Trophoblast cell (in vitro differentiated cells and primary cell): ENCODE results near the gene PHC3.

Experiments
- DNase-seq, 2 donors: peaks; one replicate each; pipeline ENCODE4 v3.0.0-alpha.2; 2016
- H2AFZ ChIP-seq: 2 replicates; pipeline ENCODE4 v1.6.1; 2013; ENCODE audit warnings: low read length, moderate library complexity, mild to moderate bottlenecking; ENCODE audit not compliant: insufficient read depth, poor library complexity
- H2AK5ac ChIP-seq: 2 replicates; pipeline ENCODE4 v1.6.1; 2013; ENCODE audit warnings: mild to moderate bottlenecking, low read length
- H2BK120ac ChIP-seq: 2 replicates; pipeline ENCODE4 v1.6.1; 2013; ENCODE audit warnings: low read length, mild to moderate bottlenecking, moderate library complexity; ENCODE audit not compliant: insufficient read depth, poor library complexity
- H2BK12ac ChIP-seq: 2 replicates; pipeline ENCODE4 v1.6.1; 2013; ENCODE audit warnings: mild to moderate bottlenecking, low read length, moderate library complexity
- H2BK5ac ChIP-seq: 2 replicates; pipeline ENCODE4 v1.6.1; 2013; ENCODE audit warnings: low read length, low read depth, moderate library complexity, mild to moderate bottlenecking; ENCODE audit not compliant: poor library complexity
- H3K14ac ChIP-seq: 2 replicates; pipeline ENCODE4 v1.6.1; 2013; ENCODE audit warnings: mild to moderate bottlenecking, low read length
- H3K18ac ChIP-seq: 2 replicates; pipeline ENCODE4 v1.6.1; 2013; ENCODE audit warnings: mild to moderate bottlenecking, low read length
- H3K23ac ChIP-seq: 2 replicates; pipeline ENCODE4 v1.6.1; 2013; ENCODE audit warnings: low read length
- H3K27ac ChIP-seq: 2 replicates; pipeline ENCODE4 v1.5.1; 2013; ENCODE audit warnings: low read depth, mild to moderate bottlenecking, inconsistent platforms, low read length, moderate library complexity
- H3K27me3 ChIP-seq: 2 replicates; pipeline ENCODE4 v1.6.1; 2013; ENCODE audit warnings: inconsistent platforms, mild to moderate bottlenecking, low read length, moderate library complexity; ENCODE audit not compliant: insufficient read depth
- H3K36me3 ChIP-seq, 2 experiments: 1 replicate in 1 of 2; 2 replicates in 1 of 2; pipeline ENCODE4 v1.6.1; 2013; ENCODE audit warnings: low read length in 2 of 2, mild to moderate bottlenecking in 2 of 2, moderate library complexity in 1 of 2; ENCODE audit not compliant: insufficient read depth in 2 of 2, control insufficient read depth in 1 of 2
- H3K4ac ChIP-seq: 2 replicates; pipeline ENCODE4 v1.6.1; 2013; ENCODE audit warnings: low read depth, mild to moderate bottlenecking, low read length, moderate library complexity
- H3K4me1 ChIP-seq, 2 experiments: 1 replicate in 1 of 2; 2 replicates in 1 of 2; pipeline ENCODE4 v1.6.1; 2013; ENCODE audit warnings: low read length in 2 of 2, mild to moderate bottlenecking in 2 of 2, moderate library complexity in 1 of 2; ENCODE audit not compliant: insufficient read depth in 2 of 2, control insufficient read depth in 1 of 2
- H3K4me2 ChIP-seq: 2 replicates; pipeline ENCODE4 v1.6.1; 2013; ENCODE audit warnings: inconsistent platforms, mild to moderate bottlenecking, low read length, moderate library complexity
- H3K4me3 ChIP-seq: 2 replicates; pipeline ENCODE4 v1.5.1; 2013; ENCODE audit warnings: mild to moderate bottlenecking, low read depth, low read length, inconsistent platforms
- H3K79me1 ChIP-seq: one replicate; pipeline ENCODE4 v1.6.1; 2013; ENCODE audit warnings: low read length
- H3K79me2 ChIP-seq: 2 replicates; pipeline ENCODE4 v1.6.1; 2013; ENCODE audit warnings: low read length, mild to moderate bottlenecking; ENCODE audit not compliant: control insufficient read depth, insufficient read depth, poor library complexity
- H3K9ac ChIP-seq: 2 replicates; pipeline ENCODE4 v1.6.1; 2013; ENCODE audit warnings: mild to moderate bottlenecking, low read length
- H3K9me3 ChIP-seq: 2 replicates; pipeline ENCODE4 v1.6.1; 2013; ENCODE audit warnings: low read depth, mild to moderate bottlenecking, control low read depth, inconsistent platforms, low read length; ENCODE audit not compliant: insufficient read depth
- H4K12ac ChIP-seq: 2 replicates; pipeline ENCODE4 v1.6.1; 2013; ENCODE audit warnings: low read depth, mild to moderate bottlenecking, low read length, moderate library complexity
- H4K8ac ChIP-seq: 2 replicates; pipeline ENCODE4 v1.6.1; 2013; ENCODE audit warnings: low read depth, mild to moderate bottlenecking, low read length, moderate library complexity
- H4K91ac ChIP-seq: one replicate; pipeline ENCODE4 v1.6.1; 2013; ENCODE audit warnings: low read depth, mild to moderate bottlenecking, low read length, moderate library complexity
- WGBS: extraction: QIAGEN DNeasy Blood & Tissue Kit; methylation state at CpG from one replicate; pipeline ENCODE4 v1.1.7; 2013; ENCODE audit warnings: missing lambda C conversion rate; ENCODE audit not compliant: insufficient read length, insufficient coverage; ENCODE audit errors: extremely low coverage; 5-methylcytosine and 5-hydroxymethylcytosine counted together

Gene PHC3

GRCh38 chr3:170107941-170108340, 73.6 kb downstream of the PHC3 start:
- Histone ChIP-seq H3K27me3 (no peaks in the 10 kb centered on the region), H4K91ac (no peak overlapping the region), H3K79me2 (no peaks in the 10 kb centered on the region), H3K9me3 (no peaks in the 10 kb centered on the region), H4K12ac (no peak overlapping the region), H2BK5ac (no peak overlapping the region), H2BK120ac (no peak overlapping the region), H3K4me3 (no peak overlapping the region), H2AFZ (no peak overlapping the region), H3K9ac (no peak overlapping the region), H3K4ac (no peak overlapping the region), H2BK12ac (no peak overlapping the region), H3K4me1 (no peaks in the 10 kb centered on the region), H2AK5ac (no peak overlapping the region), H3K4me2 (no peak overlapping the region), H4K8ac (no peak overlapping the region), H3K79me1 (no peaks in the 10 kb centered on the region), H3K23ac (no peak overlapping the region), H3K36me3 (peaks cover 3 to 5% of the 10 kb centered on the region in 2 experiments), H3K14ac (no peak overlapping the region), H3K18ac (no peak overlapping the region), H3K27ac (no peak overlapping the region)
- DNase-seq: no peak
- no CpG with 5 or more reads among the region's 1 CpG for WGBS

GRCh38 chr3:170102431-170102830, 79.1 kb downstream of the PHC3 start:
- H2BK12ac ChIP-seq: no peak overlapping the region
- no peak overlapping the region for H3K4me3 ChIP-seq
- no peak overlapping the region for H3K27ac ChIP-seq
- no peaks in the 10 kb centered on the region for H3K79me2 ChIP-seq
- H3K4ac ChIP-seq: no peak overlapping the region
- H3K23ac ChIP-seq: no peak overlapping the region
- no peak overlapping the region for H3K14ac ChIP-seq
- H4K91ac ChIP-seq: no peak overlapping the region
- H2BK5ac ChIP-seq: no peak overlapping the region
- H2AFZ ChIP-seq: no peak overlapping the region
- no peak overlapping the region for H3K9ac ChIP-seq
- H4K8ac ChIP-seq: no peak overlapping the region
- no peak overlapping the region for H4K12ac ChIP-seq
- no peak overlapping the region for H3K4me2 ChIP-seq
- H3K79me1 ChIP-seq: no peaks in the 10 kb centered on the region
- no peak overlapping the region for H2BK120ac ChIP-seq
- H3K27me3 ChIP-seq: no peaks in the 10 kb centered on the region
- no peaks in the 10 kb centered on the region for H3K9me3 ChIP-seq
- H3K36me3 ChIP-seq: peaks cover 11 to 13% of the 10 kb centered on the region in 2 experiments
- no CpG with 5 or more reads among the region's 8 CpGs for WGBS
- no peak for DNase-seq
- no peak overlapping the region for H3K18ac ChIP-seq
- no peak overlapping the region for H2AK5ac ChIP-seq
- H3K4me1 ChIP-seq: no peaks in the 10 kb centered on the region

GRCh38 chr3:170100944-170101343, 80.6 kb downstream of the PHC3 start:
- H3K18ac ChIP-seq: no peak overlapping the region
- H3K79me2 ChIP-seq: no peaks in the 10 kb centered on the region
- H3K9ac ChIP-seq: no peak overlapping the region
- no peak overlapping the region for H4K12ac ChIP-seq
- no peak overlapping the region for H4K8ac ChIP-seq
- no peak overlapping the region for H2AFZ ChIP-seq
- no peaks in the 10 kb centered on the region for H3K27me3 ChIP-seq
- no peak overlapping the region for H3K4ac ChIP-seq
- no peak overlapping the region for H3K27ac ChIP-seq
- no peak overlapping the region for H3K4me2 ChIP-seq
- no peak overlapping the region for H2BK12ac ChIP-seq
- H3K23ac ChIP-seq: no peak overlapping the region
- no peak overlapping the region for H2AK5ac ChIP-seq
- no CpG with 5 or more reads among the region's 1 CpG for WGBS
- DNase-seq: no peak
- no peak overlapping the region for H3K14ac ChIP-seq
- H3K36me3 ChIP-seq: peaks cover 11 to 18% of the 10 kb centered on the region in 2 experiments
- H4K91ac ChIP-seq: no peak overlapping the region
- no peaks in the 10 kb centered on the region for H3K9me3 ChIP-seq
- no peaks in the 10 kb centered on the region for H3K79me1 ChIP-seq
- H2BK5ac ChIP-seq: no peak overlapping the region
- no peak overlapping the region for H2BK120ac ChIP-seq
- no peak overlapping the region for H3K4me3 ChIP-seq
- H3K4me1 ChIP-seq: no peaks in the 10 kb centered on the region

DNA sequence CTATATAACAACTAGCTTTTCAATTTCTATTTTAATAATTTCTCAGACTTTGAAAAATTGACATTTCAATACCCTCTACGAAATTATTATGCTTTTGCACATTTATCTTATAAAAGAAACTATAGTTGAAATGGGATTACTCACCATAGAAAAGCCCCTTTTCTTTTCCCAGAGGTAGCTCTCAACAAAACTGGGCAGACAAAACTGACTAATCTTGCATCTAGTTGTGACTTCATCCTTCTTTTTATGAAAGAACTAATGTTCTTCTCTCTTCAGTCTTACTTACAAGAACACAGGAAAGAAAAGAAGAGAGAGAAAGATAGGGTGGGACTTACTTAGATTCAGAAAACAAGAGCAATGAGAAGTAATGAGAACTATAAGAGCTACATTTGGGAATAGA, 82.8 kb downstream of the PHC3 start:
- Histone ChIP-seq H3K79me2 (no peaks in the 10 kb centered on the region), H2BK120ac (no peak overlapping the region), H3K4me1 (no peaks in the 10 kb centered on the region), H2AFZ (no peak overlapping the region), H3K79me1 (no peaks in the 10 kb centered on the region), H4K12ac (no peak overlapping the region), H4K91ac (no peak overlapping the region), H4K8ac (no peak overlapping the region), H3K18ac (no peak overlapping the region), H2BK5ac (no peak overlapping the region), H3K4me3 (no peak overlapping the region), H3K36me3 (peaks cover 9 to 17% of the 10 kb centered on the region in 2 experiments), H3K27me3 (no peaks in the 10 kb centered on the region), H3K23ac (no peak overlapping the region), H3K14ac (no peak overlapping the region), H2BK12ac (no peak overlapping the region), H3K4me2 (no peak overlapping the region), H2AK5ac (no peak overlapping the region), H3K27ac (no peak overlapping the region), H3K4ac (no peak overlapping the region), H3K9me3 (no peaks in the 10 kb centered on the region), H3K9ac (no peak overlapping the region)
- no CpG with 5 or more reads among the region's 1 CpG for WGBS
- DNase-seq: no peak
